Sigmoid colon (tissue), 4 donors: Measurements from ENCODE around the gene EIF4G3.

Source experiments
- EP300 ChIP-seq, 4 donors: sonication (generic); formaldehyde crosslinking; IDR thresholded peaks; one replicate each; pipeline ENCODE4 v1.6.1; 2017; ENCODE audit warnings: antibody characterized with exemption in 4 of 4
- POLR2A ChIP-seq, 2 donors: fragments of 450-650 bp; IDR thresholded peaks; one replicate each; pipeline ENCODE4 v1.6.1; 2016; ENCODE audit warnings: antibody characterized with exemption in 2 of 2, mild to moderate bottlenecking in 2 of 2, moderate library complexity in 2 of 2

DNA sequence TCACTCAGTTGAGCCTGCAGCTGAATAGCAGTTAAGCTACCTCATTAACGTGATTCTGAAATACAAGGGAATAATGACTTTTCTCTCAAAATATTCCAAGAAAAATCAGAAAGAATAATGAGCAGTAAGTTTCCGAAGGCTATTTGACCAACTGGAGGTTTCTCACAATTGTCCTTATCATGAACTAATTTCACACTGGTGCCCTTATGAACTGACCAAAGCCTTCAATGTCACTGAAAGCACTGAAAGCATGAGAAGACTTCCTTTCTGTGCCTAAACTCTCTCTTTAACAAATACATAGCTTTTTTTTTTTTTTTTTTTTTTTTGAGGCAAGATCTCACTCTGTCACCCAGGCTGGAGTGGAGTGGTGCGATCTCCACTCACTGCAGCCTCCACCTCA, 18.8 kb downstream of the EIF4G3 start:
- TF ChIP-seq EP300 (IDR thresholded peaks at IDR 0.05): no peak
- TF ChIP-seq POLR2A (IDR thresholded peaks at IDR 0.05): no peak
